Ovary (tissue), 9 donors: ENCODE measurements around the gene DUSP2. TPM values are rescaled to one million over a fixed set of nuclear protein-coding genes. Genes with fewer than 3 reads are reported as not detected.

Experiments
- DNase-seq, 5 donors: peaks; one replicate each; pipeline ENCODE4 v3.0.0-alpha.2; 2019 to 2020
- H3K27ac ChIP-seq, 2 donors: fragments of 200-600 bp; one replicate each; pipeline versions ENCODE4 v1.5.1 to v1.8.0; 2019 to 2022
- H3K27me3 ChIP-seq: fragments of 200-600 bp; one replicate; pipeline ENCODE4 v1.8.0; 2022
- H3K36me3 ChIP-seq: fragments of 200-600 bp; sonication (generic); one replicate; pipeline ENCODE4 v1.5.1; 2019
- H3K4me1 ChIP-seq: one replicate; pipeline ENCODE4 v1.8.1; 2013; ENCODE audit warnings: mild to moderate bottlenecking, moderate library complexity; ENCODE audit not compliant: insufficient read depth
- H3K4me3 ChIP-seq: fragments of 200-600 bp; sonication (generic); one replicate; pipeline ENCODE4 v1.5.1; 2017
- H3K9me3 ChIP-seq, 2 donors: fragments of 200-600 bp in 1 of 2; sonication (generic) in 1 of 2; one replicate each; pipeline versions ENCODE4 v1.5.1 to v1.8.1; 2013 to 2019; ENCODE audit warnings: mild to moderate bottlenecking in 1 of 2, moderate library complexity in 1 of 2
- CTCF ChIP-seq, 3 donors: fragments of 450-650 bp in 2 of 3; fragments of 200-600 bp in 1 of 3; IDR thresholded peaks; one replicate each; pipeline versions ENCODE4 v1.5.1 to v1.8.0; 2016 to 2022; ENCODE audit warnings: antibody characterized with exemption in 3 of 3, mild to moderate bottlenecking in 1 of 3
- EP300 ChIP-seq: sonication (generic); formaldehyde crosslinking; IDR thresholded peaks from one replicate; pipeline ENCODE4 v1.6.1; 2017; ENCODE audit warnings: antibody characterized with exemption
- POLR2A ChIP-seq: fragments of 450-650 bp; IDR thresholded peaks from one replicate; pipeline ENCODE4 v1.6.1; 2017; ENCODE audit warnings: antibody characterized with exemption, mild to moderate bottlenecking, moderate library complexity
- WGBS, 3 donors: extraction: QIAGEN DNeasy Blood & Tissue Kit in 1 of 3; methylation state at CpG; one replicate each; pipeline versions ENCODE4 v1.1.5 to v1.1.7; 2013 to 2017; 5-methylcytosine and 5-hydroxymethylcytosine counted together
- intact Hi-C, 4 donors: fragments of 100-400 bp; cut with DNase I; formaldehyde crosslinking; loops; one replicate each; pipeline versions ENCODE4 v1.11.0 to v1.15.1; 2022 to 2023
- polyA plus RNA-seq, 2 donors: library from polyadenylated mRNA; stranded (reverse); fragments of 200-250 nt in 1 of 2; fragments of 350-450 nt in 1 of 2; fragmentation: Illumina TruSeq in 1 of 2; extraction: RNeasy Lipid Tissue Mini Kit (QIAGEN cat#74804) in 1 of 2; gene quantifications; one replicate each; pipeline ENCODE4 v1.2.3, GENCODE V29; 2013 to 2014
- total RNA-seq, 7 donors: library from RNA; depleted of rRNA in 2 of 7; stranded (reverse); fragments of >200 nt in 2 of 7; fragmentation: NEBNext Ultra II Directional in 3 of 7; extraction: Animal tissue kit (Norgen Biotek cat#: 25700) in 3 of 7; gene quantifications; one replicate each; pipeline versions ENCODE4 v1.1.0 to v1.2.4, GENCODE V29; 2016 to 2023
- donor health status: DM: no; HTN: no; CAD: no; lungs with moderate emphysema.
- donor health status: DM: no; HTN: no; CAD: no.
- donor health status: Bipolar disorder and iron deficiency.
- donor health status: DM: yes; HTN: yes; CAD: no.
- donor health status: DM: no; HTN: no; CAD: no.
- donor health status: DM: yes; HTN: yes; CAD: no.

The DUSP2 gene
- total and polyA plus RNA-seq, 9 donors: 0.52 to 111 (median 3.1) TPM

GRCh38 chr2:96112501-96113366 lies 32.5 kb downstream of the DUSP2 start:
- H3K27ac ChIP-seq: no peak overlapping the region
- peak in 1 of 5 donors; percentile 2 for DNase-seq
- H3K36me3 ChIP-seq: no peaks in the 10 kb centered on the region
- H3K4me3 ChIP-seq: no peak overlapping the region
- H3K27me3 ChIP-seq: no peaks in the 10 kb centered on the region
- no peaks in the 10 kb centered on the region for H3K9me3 ChIP-seq
- WGBS, 3 donors: 87 to 91% (median 89%) methylated on average over 9 of the region's 9 CpGs
- TF ChIP-seq EP300 (no peak), POLR2A (no peak), CTCF (IDR thresholded peaks at IDR 0.05) (no peak)
- H3K4me1 ChIP-seq: peaks cover 10% of the 10 kb centered on the region
- intact Hi-C loops: loop anchor here in 2 of 4 donors (10.0 kb wide), 2 partner anchors 88 to 118 kb away; partner anchors contain the start of gene ANKRD36C (in 1 of the 2)

GRCh38 chr2:96111823-96112500 lies 33.3 kb downstream of the DUSP2 start:
- Histone ChIP-seq H3K36me3 (no peaks in the 10 kb centered on the region), H3K27ac (no peak overlapping the region), H3K27me3 (no peaks in the 10 kb centered on the region), H3K4me3 (no peak overlapping the region), H3K9me3 (no peaks in the 10 kb centered on the region), H3K4me1 (peaks cover 10% of the 10 kb centered on the region)
- no peak for TF ChIP-seq POLR2A
- no peak for TF ChIP-seq EP300
- no peak for TF ChIP-seq CTCF (IDR thresholded peaks at IDR 0.05)
- intact Hi-C loops: loop anchor here in 2 of 4 donors (10.0 kb wide), 2 partner anchors 87 to 117 kb away; partner anchors contain the start of gene ANKRD36C (in 1 of the 2)
- 80 to 92% (median 82%) methylated on average over 7 of the region's 7 CpGs for WGBS, 3 donors
- DNase-seq: peak in 1 of 5 donors; percentile 25

GRCh38 chr2:96111257-96111640 lies 34.0 kb downstream of the DUSP2 start:
- H3K4me1 ChIP-seq: peaks cover 10% of the 10 kb centered on the region
- H3K4me3 ChIP-seq: no peak overlapping the region
- intact Hi-C loops: loop anchor here in 2 of 4 donors (10.0 kb wide), 2 partner anchors 86 to 116 kb away; partner anchors contain the start of gene ANKRD36C (in 1 of the 2)
- no peaks in the 10 kb centered on the region for H3K9me3 ChIP-seq
- H3K27ac ChIP-seq: no peak overlapping the region
- TF ChIP-seq EP300 (no peak), CTCF (IDR thresholded peaks at IDR 0.05) (no peak), POLR2A (no peak)
- DNase-seq: no peak
- 74 to 77% (median 76%) methylated on average over 4 of the region's 4 CpGs for WGBS, 3 donors
- no peaks in the 10 kb centered on the region for H3K27me3 ChIP-seq
- H3K36me3 ChIP-seq: no peaks in the 10 kb centered on the region

- 76 to 88% (median 79%) methylated on average over 13 of the region's 13 CpGs for WGBS, 3 donors
- intact Hi-C loops: loop anchor here in 2 of 4 donors (10.0 kb wide), 2 partner anchors 86 to 116 kb away; partner anchors contain the start of gene ANKRD36C (in 1 of the 2)
- DNase-seq: peak in 1 of 5 donors; percentile 17
- H3K27ac ChIP-seq: no peak overlapping the region
- no peaks in the 10 kb centered on the region for H3K27me3 ChIP-seq
- no peaks in the 10 kb centered on the region for H3K9me3 ChIP-seq
- H3K36me3 ChIP-seq: no peaks in the 10 kb centered on the region
- H3K4me1 ChIP-seq: peaks cover 8% of the 10 kb centered on the region
- no peak overlapping the region for H3K4me3 ChIP-seq
- TF ChIP-seq POLR2A (no peak), CTCF (IDR thresholded peaks at IDR 0.05) (no peak), EP300 (no peak)
These were observed 34.5 kb downstream of the DUSP2 start for GRCh38 chr2:96110621-96111256.
